ENCODE data around the gene NPEPL1.

GRCh38 chr20:58655328-58656107, 37.1 kb upstream of the NPEPL1 start:
- TF ChIP-seq CTCF (IDR thresholded peaks at IDR 0.05 in 2 of 3, conservative IDR thresholded peaks at IDR 0.05 in 1 of 3; ENCODE audit: control insufficient read depth in 2 of 3, extremely low read depth in 1 of 3, insufficient read depth in 1 of 3, low read depth in 3 of 3, low read length in 3 of 3) (no peak), EZH2 (IDR thresholded peaks at IDR 0.05; ENCODE audit: borderline replicate concordance, control insufficient read depth, low read depth, low read length) (no peak), TAF1 (IDR thresholded peaks at IDR 0.05; ENCODE audit: borderline replicate concordance, low read depth, low read length) (no peak), ZNF384 (IDR thresholded peaks at IDR 0.05; ENCODE audit: borderline replicate concordance, low read depth, low read length) (no peak), PML (IDR thresholded peaks at IDR 0.05; ENCODE audit: low read length) (no peak), BHLHE40 (IDR thresholded peaks at IDR 0.05; ENCODE audit: borderline replicate concordance in 1 of 2, low read depth in 2 of 2, low read length in 1 of 2) (no peak), HDAC6 (IDR thresholded peaks at IDR 0.05; ENCODE audit: unreplicated experiment) (no peak), PRDM15 (CRISPR knock-in tag; IDR thresholded peaks at IDR 0.05) (no peak), USF1 (IDR thresholded peaks at IDR 0.05; ENCODE audit: borderline replicate concordance, extremely low read length, insufficient read depth, low read depth, low read length) (no peak), ZZZ3 (IDR thresholded peaks at IDR 0.05; ENCODE audit: control insufficient read depth, insufficient read length, low read depth) (no peak), SIX5 (IDR thresholded peaks at IDR 0.05; ENCODE audit: low read depth, low read length, severe bottlenecking) (no peak), POLR2A (IDR thresholded peaks at IDR 0.05; ENCODE audit: low read depth, low read length) (no peak), NR2F1 (conservative IDR thresholded peaks at IDR 0.05) (no peak)

Measured in GM12878 (cell line).